H1 (cell line): ENCODE data around the gene VPS13D.

ENCODE experiments used
- ASH2L ChIP-seq: fragments of 200-600, 300-600 bp; sonication (generic); IDR thresholded peaks from one replicate; pipeline ENCODE4 v1.7.1; 2017; ENCODE audit warnings: low read length
- BACH1 ChIP-seq: IDR thresholded peaks from 2 replicates; pipeline ENCODE4 v1.6.1; 2012; ENCODE audit warnings: low read length, improper control_type of control experiment
- BCL11A ChIP-seq, 2 experiments: IDR thresholded peaks; one replicate each; pipeline ENCODE4 v1.6.1; 2011; ENCODE audit warnings: low read depth in 2 of 2, low read length in 2 of 2, mild to moderate bottlenecking in 2 of 2
- CEBPB ChIP-seq: IDR thresholded peaks from 2 replicates; pipeline ENCODE4 v1.6.1; 2012; ENCODE audit warnings: low read depth, low read length
- CTCF ChIP-seq, 3 experiments: IDR thresholded peaks; 1 replicate in 2 of 3; 2 replicates in 1 of 3; pipeline versions ENCODE4 v1.5.1 to v1.6.1; 2011; ENCODE audit warnings: low read length in 3 of 3, mild to moderate bottlenecking in 3 of 3, inconsistent platforms in 2 of 3, low read depth in 1 of 3, moderate library complexity in 1 of 3; ENCODE audit not compliant: insufficient read depth in 1 of 3; ENCODE audit errors: control extremely low read depth in 1 of 3
- EGR1 ChIP-seq: IDR thresholded peaks from 2 replicates; pipeline ENCODE4 v1.6.1; 2011; ENCODE audit warnings: low read depth, low read length, borderline replicate concordance
- EP300 ChIP-seq, 2 experiments: IDR thresholded peaks; 1 replicate in 1 of 2; 2 replicates in 1 of 2; pipeline ENCODE4 v1.6.1; 2011 to 2012; ENCODE audit warnings: low read depth in 2 of 2, low read length in 2 of 2, mild to moderate bottlenecking in 2 of 2, borderline replicate concordance in 1 of 2, inconsistent platforms in 1 of 2, moderate library complexity in 1 of 2
- HDAC6 ChIP-seq: IDR thresholded peaks from one replicate; pipeline ENCODE4 v1.7.1; 2012; ENCODE audit warnings: low read depth, mild to moderate bottlenecking, inconsistent platforms, low read length, moderate library complexity
- POLR2A ChIP-seq, 2 experiments: IDR thresholded peaks; 1 replicate in 1 of 2; 2 replicates in 1 of 2; pipeline ENCODE4 v1.6.1; 2011; ENCODE audit warnings: low read depth in 2 of 2, low read length in 2 of 2, mild to moderate bottlenecking in 2 of 2; ENCODE audit errors: control extremely low read depth in 1 of 2
- POLR2AphosphoS5 ChIP-seq: IDR thresholded peaks from 2 replicates; pipeline ENCODE4 v1.6.1; 2011; ENCODE audit warnings: low read depth, low read length
- RAD21 ChIP-seq, 2 experiments: IDR thresholded peaks in 1 of 2; conservative IDR thresholded peaks in 1 of 2; 2 replicates each; pipeline ENCODE4 v1.6.1; 2011; ENCODE audit warnings: low read depth in 2 of 2, low read length in 2 of 2, improper control_type of control experiment in 1 of 2, inconsistent platforms in 1 of 2, mild to moderate bottlenecking in 1 of 2, moderate library complexity in 1 of 2

GRCh38 chr1:12485231-12486058 is 255.6 kb downstream of the VPS13D start:
- TF ChIP-seq POLR2AphosphoS5 (no peak), CTCF (IDR thresholded peaks at IDR 0.05; ENCODE audit: control extremely low read depth in 1 of 3, insufficient read depth in 1 of 3, low read depth in 1 of 3, low read length in 3 of 3) (no peak), BCL11A (IDR thresholded peaks at IDR 0.05; ENCODE audit: low read depth in 2 of 2, low read length in 2 of 2) (no peak), CEBPB (no peak), EP300 (IDR thresholded peaks at IDR 0.05; ENCODE audit: borderline replicate concordance in 1 of 2, low read depth in 2 of 2, low read length in 2 of 2) (no peak), RAD21 (IDR thresholded peaks at IDR 0.05 in 1 of 2, conservative IDR thresholded peaks at IDR 0.05 in 1 of 2; ENCODE audit: low read depth in 2 of 2, low read length in 2 of 2) (no peak), BACH1 (no peak), EGR1 (no peak), HDAC6 (no peak), POLR2A (IDR thresholded peaks at IDR 0.05; ENCODE audit: control extremely low read depth in 1 of 2, low read depth in 2 of 2, low read length in 2 of 2) (no peak), ASH2L (no peak)
